ENCODE measurements around the gene PDK3.

The PDK3 gene

GRCh38 chrX:24464836-24465531 is at the start of gene PDK3:
Gene PDK3 (plus strand): TSS chrX:24465286. CDS start chrX:24465456, 170 bp downstream.
- DNase-seq = peak; percentile 81 to 83

- no peak for DNase-seq
These were observed 49.2 kb upstream of the PDK3 start for GRCh38 chrX:24415921-24416320.

GRCh38 chrX:24423960-24424359 is 41.1 kb upstream of the PDK3 start:
- no peak for DNase-seq

- DNase-seq = no peak
These were observed 40.1 kb upstream of the PDK3 start for GRCh38 chrX:24424948-24425347.

GRCh38 chrX:24425806-24426205 is 39.3 kb upstream of the PDK3 start:
- no peak for DNase-seq

- DNase-seq = no peak
These were observed 38.7 kb upstream of the PDK3 start for GRCh38 chrX:24426340-24426913.

GRCh38 chrX:24426921-24427746 is 38.0 kb upstream of the PDK3 start:
- no peak for DNase-seq

- no peak for DNase-seq
These were observed 37.4 kb upstream of the PDK3 start for GRCh38 chrX:24427747-24428019.

GRCh38 chrX:24428516-24428915 is 36.6 kb upstream of the PDK3 start:
- no peak for DNase-seq

GRCh38 chrX:24435060-24435459 is 30.0 kb upstream of the PDK3 start:
- no peak for DNase-seq

GRCh38 chrX:24443918-24444317 is 21.2 kb upstream of the PDK3 start:
- DNase-seq = no peak

GRCh38 chrX:24444645-24445044 is 20.4 kb upstream of the PDK3 start:
- no peak for DNase-seq

- DNase-seq = no peak
These were observed 16.3 kb upstream of the PDK3 start for GRCh38 chrX:24448762-24449250.

GRCh38 chrX:24463077-24463476 is 2.0 kb upstream of the PDK3 start:
- no peak for DNase-seq

- no peak for DNase-seq
These were observed 619 bp upstream of the PDK3 start for GRCh38 chrX:24464498-24464835.

- DNase-seq = no peak
These were observed 413 bp downstream of the PDK3 start for GRCh38 chrX:24465532-24465865.

GRCh38 chrX:24466025-24466424 is 939 bp downstream of the PDK3 start:
- no peak for DNase-seq

- DNase-seq = no peak
These were observed 3.2 kb downstream of the PDK3 start for GRCh38 chrX:24468245-24468644.

GRCh38 chrX:24471808-24472207 is 6.7 kb downstream of the PDK3 start:
- DNase-seq = no peak

- DNase-seq = no peak
These were observed 10.4 kb downstream of the PDK3 start for GRCh38 chrX:24475480-24475879.

- no peak for DNase-seq
These were observed 13.4 kb downstream of the PDK3 start for GRCh38 chrX:24478509-24478908.

GRCh38 chrX:24479924-24480323 is 14.8 kb downstream of the PDK3 start:
- DNase-seq = peak; percentile 41 to 77

- DNase-seq = no peak
These were observed 15.3 kb downstream of the PDK3 start for GRCh38 chrX:24480400-24480865.

GRCh38 chrX:24482823-24483415 is 17.8 kb downstream of the PDK3 start:
- DNase-seq = no peak
